Mammary epithelial cell (primary cell): Measurements from ENCODE around the gene DAPP1.

ENCODE experiments used
- CTCF ChIP-seq, 2 donors: IDR thresholded peaks in 1 of 2; conservative IDR thresholded peaks in 1 of 2; 2 replicates each; pipeline ENCODE4 v1.5.1; 2011 to 2012; ENCODE audit warnings: inconsistent platforms in 2 of 2, low read length in 2 of 2, mild to moderate bottlenecking in 2 of 2, control low read depth in 1 of 2, low read depth in 1 of 2; ENCODE audit not compliant: insufficient read depth in 1 of 2; ENCODE audit errors: extremely low read depth in 1 of 2
- EZH2 ChIP-seq: IDR thresholded peaks from 2 replicates; pipeline ENCODE4 v1.6.1; 2012; ENCODE audit warnings: low read length, inconsistent platforms, borderline replicate concordance

- TF ChIP-seq EZH2 (no peak), CTCF (conservative IDR thresholded peaks at IDR 0.05 in 1 of 2, IDR thresholded peaks at IDR 0.05 in 1 of 2; ENCODE audit: extremely low read depth in 1 of 2, insufficient read depth in 1 of 2, low read depth in 1 of 2, low read length in 2 of 2) (no peak)
Observed at GRCh38 chr4:99826016-99826415, 9.4 kb downstream of the DAPP1 start.
